ENCODE measurements around the gene SSX2IP. TPM values are rescaled to one million over a fixed set of nuclear protein-coding genes. Genes with fewer than 3 reads are reported as not detected.
"Not testable (repeated sequence)": the region's sequence is repeated elsewhere in the genome, so short reads cannot be mapped to it uniquely, and the experiment has no call there.

Gene SSX2IP
- total RNA-seq, 4 donors from 2014 or later: 9.6 to 13.7 (median 9.7) TPM

DNA sequence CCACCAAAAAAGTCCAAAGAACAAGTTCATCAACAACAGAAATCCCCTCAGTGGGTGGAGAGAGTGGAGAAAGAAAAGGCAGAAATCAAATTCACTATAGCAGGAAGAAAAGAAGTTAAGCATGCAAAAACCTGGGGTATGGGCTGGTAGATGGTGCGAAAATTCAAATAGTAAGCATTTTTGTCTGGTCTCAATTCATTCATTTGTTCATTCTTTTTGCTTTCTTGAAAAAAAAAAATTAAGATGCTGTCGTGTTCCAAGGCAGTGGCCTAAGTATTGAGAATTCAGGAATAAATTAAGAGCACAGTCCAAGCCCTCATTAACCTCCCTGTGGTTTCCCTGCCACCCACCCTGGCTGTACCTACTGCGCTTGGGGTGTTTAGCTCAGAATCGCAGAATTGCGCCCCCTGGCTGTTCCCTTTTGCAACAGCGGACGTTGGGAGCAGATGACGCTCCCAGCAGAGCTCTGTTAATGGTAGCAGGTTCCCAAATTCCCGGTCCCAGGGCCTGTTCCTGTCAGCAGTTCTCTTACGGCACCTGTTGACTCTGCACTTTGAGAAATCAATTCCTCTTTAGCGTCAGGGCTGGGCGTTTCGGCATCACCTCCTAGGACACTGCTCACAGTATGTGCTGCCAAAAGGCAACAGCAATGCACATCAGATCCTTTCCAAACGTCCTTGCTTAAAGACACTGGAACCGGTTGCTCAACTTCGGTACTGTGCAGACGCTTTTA is 34.0 kb upstream of the SSX2IP start:
- Histone ChIP-seq H3K36me3 (no peaks in the 10 kb centered on the region), H3K27me3 (no peaks in the 10 kb centered on the region), H3K4me1 (peaks cover 3 to 38% (median 36%) of the 10 kb centered on the region in 4 donors), H3K9me3 (no peaks in the 10 kb centered on the region), H3K27ac (replicated peaks in 1 of 4) (no peak overlapping the region), H3K4me3 (no peak overlapping the region)
- no peak for DNase-seq (ENCODE audit: extremely low spot score)
- no peak for TF ChIP-seq POLR2A (IDR thresholded peaks at IDR 0.05; ENCODE audit: low read depth)
- TF ChIP-seq, protein P1, sequence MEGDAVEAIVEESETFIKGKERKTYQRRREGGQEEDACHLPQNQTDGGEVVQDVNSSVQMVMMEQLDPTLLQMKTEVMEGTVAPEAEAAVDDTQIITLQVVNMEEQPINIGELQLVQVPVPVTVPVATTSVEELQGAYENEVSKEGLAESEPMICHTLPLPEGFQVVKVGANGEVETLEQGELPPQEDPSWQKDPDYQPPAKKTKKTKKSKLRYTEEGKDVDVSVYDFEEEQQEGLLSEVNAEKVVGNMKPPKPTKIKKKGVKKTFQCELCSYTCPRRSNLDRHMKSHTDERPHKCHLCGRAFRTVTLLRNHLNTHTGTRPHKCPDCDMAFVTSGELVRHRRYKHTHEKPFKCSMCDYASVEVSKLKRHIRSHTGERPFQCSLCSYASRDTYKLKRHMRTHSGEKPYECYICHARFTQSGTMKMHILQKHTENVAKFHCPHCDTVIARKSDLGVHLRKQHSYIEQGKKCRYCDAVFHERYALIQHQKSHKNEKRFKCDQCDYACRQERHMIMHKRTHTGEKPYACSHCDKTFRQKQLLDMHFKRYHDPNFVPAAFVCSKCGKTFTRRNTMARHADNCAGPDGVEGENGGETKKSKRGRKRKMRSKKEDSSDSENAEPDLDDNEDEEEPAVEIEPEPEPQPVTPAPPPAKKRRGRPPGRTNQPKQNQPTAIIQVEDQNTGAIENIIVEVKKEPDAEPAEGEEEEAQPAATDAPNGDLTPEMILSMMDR (IDR thresholded peaks at IDR 0.05): peak; percentile 7 to 30 (median 18)
- TF ChIP-seq POLR2AphosphoS5 (IDR thresholded peaks at IDR 0.05): no peak
- no peak for TF ChIP-seq EP300 (IDR thresholded peaks at IDR 0.05)
- WGBS: 74% methylated on average over 17 of the region's 17 CpGs
- intact Hi-C loops (cut with DNase I): no loop called here

DNA sequence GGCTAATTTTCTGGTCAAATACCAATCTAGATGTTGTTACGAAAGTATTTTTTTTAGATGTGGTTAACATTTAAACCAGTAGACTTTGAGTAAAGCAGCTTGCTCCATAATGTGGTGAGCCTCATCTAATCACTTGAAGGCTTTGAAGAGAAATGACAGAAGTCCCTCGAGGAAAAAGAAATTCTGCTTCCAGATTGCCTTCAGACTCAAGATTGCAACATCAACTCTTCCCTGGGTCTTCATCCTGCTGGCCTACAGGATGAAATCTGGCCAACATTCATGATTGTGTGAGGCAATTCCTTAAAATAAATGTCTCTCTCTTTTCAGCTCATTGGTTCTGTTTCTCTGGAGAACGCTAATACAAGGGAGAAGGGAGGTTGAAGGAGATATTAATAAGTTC is 32.5 kb upstream of the SSX2IP start:
- no peak overlapping the region for H3K4me3 ChIP-seq
- intact Hi-C loops (cut with DNase I): no loop called here
- no peak overlapping the region for H3K27ac ChIP-seq (replicated peaks in 1 of 4)
- 78% methylated on average over 3 of the region's 3 CpGs for WGBS
- no peaks in the 10 kb centered on the region for H3K36me3 ChIP-seq
- H3K4me1 ChIP-seq: peaks cover 7 to 45% (median 43%) of the 10 kb centered on the region in 4 donors
- no peak for DNase-seq (ENCODE audit: extremely low spot score)
- H3K9me3 ChIP-seq: no peaks in the 10 kb centered on the region
- H3K27me3 ChIP-seq: no peaks in the 10 kb centered on the region
- TF ChIP-seq POLR2AphosphoS5 (IDR thresholded peaks at IDR 0.05) (peak in 1 of 2 donors; percentile 31), EP300 (IDR thresholded peaks at IDR 0.05) (no peak), POLR2A (IDR thresholded peaks at IDR 0.05; ENCODE audit: low read depth) (no peak)

DNA sequence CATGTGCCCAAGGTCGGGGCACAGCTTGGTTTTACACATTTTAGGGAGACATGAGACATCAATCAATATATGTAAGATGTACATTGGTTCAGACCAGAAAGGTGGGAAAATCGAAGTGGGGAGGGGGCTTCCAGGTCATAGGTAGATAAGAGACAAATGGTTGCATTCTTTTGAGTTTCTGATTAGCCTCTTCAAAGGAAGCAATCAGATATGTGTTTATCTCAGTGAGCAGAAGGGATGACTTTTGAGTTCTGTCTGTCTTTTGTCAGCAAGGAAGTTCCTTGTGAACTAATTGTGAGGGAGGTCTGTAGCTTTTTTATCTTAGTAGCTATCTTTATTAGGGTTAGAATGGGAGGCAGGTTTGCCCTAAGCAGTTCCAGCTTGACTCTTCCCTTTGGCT is 31.6 kb upstream of the SSX2IP start:
- H3K4me1 ChIP-seq: peaks cover 7 to 37% (median 34%) of the 10 kb centered on the region in 4 donors
- 77% methylated on average over 2 of the region's 2 CpGs for WGBS
- H3K9me3 ChIP-seq; H3K36me3 ChIP-seq; H3K27me3 ChIP-seq; H3K4me3 ChIP-seq; DNase-seq (ENCODE audit: extremely low spot score); H3K27ac ChIP-seq (replicated peaks in 1 of 4); intact Hi-C loops (cut with DNase I): not testable (repeated sequence)

GRCh38 chr1:84721152-84721551 is 30.9 kb upstream of the SSX2IP start:
- TF ChIP-seq POLR2AphosphoS5 (IDR thresholded peaks at IDR 0.05) (no peak), EP300 (IDR thresholded peaks at IDR 0.05) (no peak), POLR2A (IDR thresholded peaks at IDR 0.05; ENCODE audit: low read depth) (no peak)
- TF ChIP-seq, protein P1 (IDR thresholded peaks at IDR 0.05): no peak
- peaks cover 7 to 30% (median 27%) of the 10 kb centered on the region in 4 donors for H3K4me1 ChIP-seq
- no peaks in the 10 kb centered on the region for H3K36me3 ChIP-seq
- H3K27ac ChIP-seq (replicated peaks in 1 of 4): peak overlapping the region in 2 of 4 donors; percentile 75 to 82
- intact Hi-C loops (cut with DNase I): no loop called here
- 75% methylated on average over 2 of the region's 2 CpGs for WGBS
- no peaks in the 10 kb centered on the region for H3K27me3 ChIP-seq
- H3K9me3 ChIP-seq: no peaks in the 10 kb centered on the region
- no peak for DNase-seq (ENCODE audit: extremely low spot score)
- H3K4me3 ChIP-seq: no peak overlapping the region

DNA sequence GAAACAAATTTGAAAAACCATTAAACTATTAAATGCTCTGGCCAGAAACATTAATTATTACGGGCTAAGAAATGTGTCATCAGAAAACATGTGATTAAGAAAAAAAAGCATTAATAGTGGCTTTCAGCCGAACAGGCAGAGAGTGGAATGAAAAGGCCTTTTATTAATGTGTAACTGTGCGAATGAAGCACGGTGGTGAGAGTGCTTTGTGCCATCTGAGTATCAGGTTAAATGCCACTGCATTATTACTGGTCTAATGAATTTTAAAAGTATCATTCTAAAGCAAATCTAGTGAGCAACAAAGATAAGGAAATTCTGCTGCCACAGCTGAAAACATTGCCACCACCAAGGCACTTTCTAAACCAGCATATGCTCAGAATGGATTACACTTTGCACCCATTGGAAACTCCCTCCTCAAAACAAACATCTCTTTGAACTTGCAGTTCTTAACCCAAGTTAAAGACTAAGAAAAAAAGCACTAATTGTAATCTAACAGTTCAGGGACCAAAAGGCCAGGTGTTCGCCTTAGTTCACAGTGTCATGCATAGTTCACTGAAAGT is 30.0 kb upstream of the SSX2IP start:
- peaks cover 7 to 34% (median 31%) of the 10 kb centered on the region in 4 donors for H3K4me1 ChIP-seq
- no peak for DNase-seq (ENCODE audit: extremely low spot score)
- TF ChIP-seq EP300 (IDR thresholded peaks at IDR 0.05) (no peak), POLR2A (IDR thresholded peaks at IDR 0.05; ENCODE audit: low read depth) (no peak), POLR2AphosphoS5 (IDR thresholded peaks at IDR 0.05) (no peak)
- TF ChIP-seq, protein P1 (IDR thresholded peaks at IDR 0.05): no peak
- 28% methylated on average over 5 of the region's 5 CpGs for WGBS
- no peaks in the 10 kb centered on the region for H3K9me3 ChIP-seq
- H3K36me3 ChIP-seq: no peaks in the 10 kb centered on the region
- peak overlapping the region; percentile 19 to 46 (median 26) for H3K4me3 ChIP-seq
- H3K27ac ChIP-seq (replicated peaks in 1 of 4): peak overlapping the region; percentile 59 to 82 (median 76)
- no peaks in the 10 kb centered on the region for H3K27me3 ChIP-seq
- intact Hi-C loops (cut with DNase I): no loop called here

Data from esophagus muscularis mucosa (tissue), 4 donors.